K562 (cell line): ENCODE data around the gene MFSD11. TPM values are rescaled to one million over a fixed set of nuclear protein-coding genes. Genes with fewer than 3 reads are reported as not detected.

Source experiments
- ATAC-seq: fragments of 200-7000 bp; cut with Tn5 transposase; 3 replicates; pipeline ENCODE4 v1.9.1; 2020; ENCODE audit warnings: moderate library complexity
- BruUV-seq: library from RNA; stranded (reverse); fragments of 400-500 nt; replicated peaks from 2 replicates; lab custom pipeline; 2021; lab: Mats Ljungman, UMichigan
- CTCF ChIA-PET: fragments of 300-600 bp; formaldehyde crosslinking; extraction: SDS; loops from one replicate; lab custom pipeline; 2021; ENCODE audit warnings: low intra/inter-chr PET ratio; lab: Yijun Ruan, JAX
- POLR2A ChIA-PET: fragments of 300-600, 350-650 bp; sonication (Branson Sonifier 250); formaldehyde crosslinking; extraction: SDS; loops from one replicate; lab custom pipeline; 2021; ENCODE audit warnings: antibody characterized with exemption, inconsistent platforms; lab: Yijun Ruan, JAX
- DNase-seq, 4 experiments: peaks; one replicate each; pipeline versions ENCODE4 v3.0.0 to v3.0.0-alpha.2; 2011 to 2018; ENCODE audit warnings: low spot score in 3 of 4, mixed read lengths in 3 of 4; ENCODE audit errors: extremely low read depth in 1 of 4
- FAIRE-seq: peaks from 2 replicates; lab custom pipeline; 2011; peaks lifted over from hg19 to GRCh38; lab: Jason Lieb, UNC
- H2AFZ ChIP-seq: 2 replicates; pipeline ENCODE4 v1.6.0; 2011; ENCODE audit warnings: low read depth, low read length, control low read depth, inconsistent platforms
- H3K27ac ChIP-seq: fragments of 200-600 bp; 3 replicates; pipeline ENCODE4 v1.8.0; 2011; ENCODE audit warnings: low read depth, mild to moderate bottlenecking, control low read depth, inconsistent platforms, low read length, moderate library complexity, mixed read lengths; ENCODE audit errors: extremely low read depth
- H3K27me3 ChIP-seq, 2 experiments: fragments of 300-600 bp in 1 of 2; 2 replicates in 1 of 2; 3 replicates in 1 of 2; pipeline versions ENCODE4 v1.6.0 to v1.8.0; 2011; ENCODE audit warnings: inconsistent platforms in 2 of 2, low read length in 2 of 2, mild to moderate bottlenecking in 1 of 2, mixed read lengths in 1 of 2, moderate library complexity in 1 of 2; ENCODE audit not compliant: control insufficient read depth in 2 of 2, insufficient read depth in 2 of 2
- H3K36me3 ChIP-seq: fragments of 300-600 bp; 3 replicates; pipeline ENCODE4 v1.8.0; 2011; ENCODE audit warnings: mild to moderate bottlenecking, low read length, inconsistent platforms; ENCODE audit not compliant: control insufficient read depth, insufficient read depth
- H3K4me1 ChIP-seq, 2 experiments: fragments of 200-600 bp in 1 of 2; replicated peaks in 1 of 2; 2 replicates in 1 of 2; 3 replicates in 1 of 2; pipeline versions ENCODE4 v1.5.1 to v1.8.0; 2011; ENCODE audit warnings: inconsistent platforms in 2 of 2, low read length in 2 of 2, mild to moderate bottlenecking in 1 of 2, mixed read lengths in 1 of 2, moderate library complexity in 1 of 2; ENCODE audit not compliant: control insufficient read depth in 2 of 2, insufficient read depth in 2 of 2
- H3K4me2 ChIP-seq: 2 replicates; pipeline ENCODE4 v1.6.1; 2011; ENCODE audit warnings: low read length, control low read depth, inconsistent platforms, mixed read lengths; ENCODE audit not compliant: insufficient read depth
- H3K4me3 ChIP-seq: fragments of 200-600 bp; sonication (generic), shearing (Covaris generic); 2 replicates; pipeline ENCODE4 v1.5.1; 2016; ENCODE audit warnings: control low read depth, inconsistent platforms
- H3K79me2 ChIP-seq: fragments of 200-600 bp; 3 replicates; pipeline ENCODE4 v1.8.0; 2011; ENCODE audit warnings: low read length, inconsistent platforms; ENCODE audit not compliant: control insufficient read depth, insufficient read depth
- H3K9ac ChIP-seq, 2 experiments: 2 replicates each; pipeline versions ENCODE4 v1.6.0 to v1.6.1; 2011; ENCODE audit warnings: low read depth in 2 of 2, low read length in 2 of 2, control low read depth in 1 of 2, inconsistent platforms in 1 of 2, mild to moderate bottlenecking in 1 of 2, mixed read lengths in 1 of 2; ENCODE audit not compliant: insufficient read depth in 1 of 2
- H3K9me1 ChIP-seq: one replicate; pipeline ENCODE4 v1.6.0; 2011; ENCODE audit warnings: inconsistent platforms, mild to moderate bottlenecking, low read length, moderate library complexity; ENCODE audit not compliant: control insufficient read depth, insufficient read depth
- H3K9me3 ChIP-seq: replicated peaks from 2 replicates; pipeline ENCODE4 v1.5.1; 2011; ENCODE audit warnings: low read depth, low read length, inconsistent platforms; ENCODE audit not compliant: control insufficient read depth, insufficient read depth
- H4K20me1 ChIP-seq: replicated peaks from 2 replicates; pipeline ENCODE4 v1.6.1; 2011; ENCODE audit warnings: low read length, inconsistent platforms, mixed read lengths; ENCODE audit not compliant: control insufficient read depth, insufficient read depth
- E2F1 ChIP-seq: sonication (generic); formaldehyde crosslinking; IDR thresholded peaks from 2 replicates; pipeline ENCODE4 v1.8.1; 2023; ENCODE audit warnings: mild to moderate bottlenecking, missing genetic modification reagents, moderate library complexity
- KAT8 ChIP-seq: fragments of 450-650 bp; IDR thresholded peaks from 2 replicates; pipeline ENCODE4 v1.6.1; 2016; ENCODE audit warnings: low read depth, mild to moderate bottlenecking
- PBX2 ChIP-seq, 2 experiments: IDR thresholded peaks in 1 of 2; conservative IDR thresholded peaks in 1 of 2; 2 replicates each; pipeline ENCODE4 v1.6.1; 2016; ENCODE audit warnings: low read depth in 2 of 2, mild to moderate bottlenecking in 1 of 2, missing compliant biosample characterization in 1 of 2, missing genetic modification characterization in 1 of 2, moderate library complexity in 1 of 2
- TEAD2 ChIP-seq: fragments of 450-650 bp; IDR thresholded peaks from 2 replicates; pipeline ENCODE4 v1.6.1; 2016; ENCODE audit warnings: missing genetic modification characterization, control low read depth, missing compliant biosample characterization
- TOE1 ChIP-seq, 2 experiments: fragments of 450-650 bp in 1 of 2; sonication (generic) in 1 of 2; formaldehyde crosslinking in 1 of 2; IDR thresholded peaks; 2 replicates each; pipeline versions ENCODE4 v1.7.1 to v1.8.0; 2016 to 2022; ENCODE audit warnings: borderline replicate concordance in 2 of 2, mild to moderate bottlenecking in 2 of 2, antibody characterized with exemption in 1 of 2, inconsistent platforms in 1 of 2, low read depth in 1 of 2, missing genetic modification reagents in 1 of 2, moderate library complexity in 1 of 2
- TRIM24 ChIP-seq, 2 experiments: fragments of 450-650 bp; IDR thresholded peaks; 2 replicates each; pipeline ENCODE4 v1.6.1; 2016
- WGBS: fragments of 100-300 bp; shearing (Covaris generic); methylation state at CpG from one replicate; pipeline ENCODE4 v1.1.6; 2016; ENCODE audit warnings: low coverage, mixed read lengths; ENCODE audit not compliant: insufficient coverage; ENCODE audit errors: missing lambda C conversion rate; 5-methylcytosine and 5-hydroxymethylcytosine counted together
- in situ Hi-C: fragments of 300-500 bp; cut with MboI; formaldehyde crosslinking; loops from 4 replicates; pipeline ENCODE4 v1.15.0; 2018; ENCODE audit warnings: inconsistent platforms, mixed read lengths
- intact Hi-C: fragments of 100-400 bp; cut with micrococcal nuclease; formaldehyde crosslinking; loops from 2 replicates; pipeline ENCODE4 v1.14.2; 2022
- polyA plus RNA-seq, 8 experiments: library from polyadenylated mRNA; depleted of rRNA in 4 of 8; stranded (reverse) in 5 of 8; unstranded in 3 of 8; fragments of >200 nt; fragmentation: Nextera tagmentation in 2 of 8; fragmentation: Illumina TruSeq in 1 of 8; extraction: Ambion mirVana in 2 of 8; extraction: Trizol in 1 of 8; gene quantifications; 2 replicates each; pipeline versions ENCODE4 v1.2.1 to v1.2.3, GENCODE V29; 2011 to 2014; ENCODE audit warnings: inconsistent platforms in 1 of 8, missing spikeins in 1 of 8
- total RNA-seq, 7 experiments: library from RNA; depleted of rRNA in 6 of 7; stranded (reverse); fragments of >200 nt in 6 of 7; fragmentation: Illumina TruSeq in 2 of 7; extraction: Trizol in 2 of 7; gene quantifications; 2 replicates each; pipeline versions ENCODE4 v1.2.1 to v1.2.3, GENCODE V29; 2011 to 2021; ENCODE audit warnings: low replicate concordance in 1 of 7
- TF ChIP-seq, protein P1 (sequence below): fragments of 150-350 bp; conservative IDR thresholded peaks from 2 replicates; pipeline ENCODE4 v1.6.1; 2014; ENCODE audit warnings: low read length

MFSD11 gene
- total and polyA plus RNA-seq, 9 of the 15 experiments (the other 6 are each of a cell fraction or from before 2014, with no cell fraction given) = 14.4 to 24.5 (median 19.9) TPM

GRCh38 chr17:76757256-76757655, 19.3 kb downstream of the MFSD11 start:
- no peak overlapping the region for H3K4me3 ChIP-seq
- DNase-seq = no peak
- FAIRE-seq = no peak
- WGBS = 92% methylated on average over 5 of the region's 5 CpGs
- H3K4me1 ChIP-seq = no peaks in the 10 kb centered on the region
- no peaks in the 10 kb centered on the region for H4K20me1 ChIP-seq
- peaks cover 25% of the 10 kb centered on the region; the same call in 2 of the 3 replicates for H3K36me3 ChIP-seq
- no peaks in the 10 kb centered on the region for H3K9me3 ChIP-seq
- H3K4me2 ChIP-seq = no peak overlapping the region
- no peaks in the 10 kb centered on the region for H3K79me2 ChIP-seq
- no peak overlapping the region for H3K27ac ChIP-seq
- BruUV-seq = no TSS peak
- intact Hi-C loops = no loop called here
- H3K9ac ChIP-seq = no peak overlapping the region
- no peak for ATAC-seq
- ChIA-PET CTCF (no interaction called here), POLR2A (interaction anchor here (0.6 kb wide), 1 partner anchor 22 kb away, joined by 4 read pairs; no protein-coding TSS in a partner anchor)
- no peaks in the 10 kb centered on the region for H3K9me1 ChIP-seq
- in situ Hi-C loops = no loop called here
- no peak overlapping the region for H2AFZ ChIP-seq
- no peaks in the 10 kb centered on the region for H3K27me3 ChIP-seq
- no peak for TF ChIP-seq TRIM24 (IDR thresholded peaks at IDR 0.05)
- TF ChIP-seq TOE1 (IDR thresholded peaks at IDR 0.05; ENCODE audit: borderline replicate concordance) = no peak
- no peak for TF ChIP-seq TOE1 (CRISPR knock-in tag; IDR thresholded peaks at IDR 0.05; ENCODE audit: borderline replicate concordance, low read depth)
- no peak for TF ChIP-seq E2F1
- no peak for TF ChIP-seq PBX2 (CRISPR knock-in tag; IDR thresholded peaks at IDR 0.05; ENCODE audit: low read depth)
- TF ChIP-seq PBX2 (tag; conservative IDR thresholded peaks at IDR 0.05; ENCODE audit: low read depth) = no peak
- TF ChIP-seq KAT8 = no peak
- TF ChIP-seq TEAD2 (tag) = no peak
- TF ChIP-seq, protein P1, sequence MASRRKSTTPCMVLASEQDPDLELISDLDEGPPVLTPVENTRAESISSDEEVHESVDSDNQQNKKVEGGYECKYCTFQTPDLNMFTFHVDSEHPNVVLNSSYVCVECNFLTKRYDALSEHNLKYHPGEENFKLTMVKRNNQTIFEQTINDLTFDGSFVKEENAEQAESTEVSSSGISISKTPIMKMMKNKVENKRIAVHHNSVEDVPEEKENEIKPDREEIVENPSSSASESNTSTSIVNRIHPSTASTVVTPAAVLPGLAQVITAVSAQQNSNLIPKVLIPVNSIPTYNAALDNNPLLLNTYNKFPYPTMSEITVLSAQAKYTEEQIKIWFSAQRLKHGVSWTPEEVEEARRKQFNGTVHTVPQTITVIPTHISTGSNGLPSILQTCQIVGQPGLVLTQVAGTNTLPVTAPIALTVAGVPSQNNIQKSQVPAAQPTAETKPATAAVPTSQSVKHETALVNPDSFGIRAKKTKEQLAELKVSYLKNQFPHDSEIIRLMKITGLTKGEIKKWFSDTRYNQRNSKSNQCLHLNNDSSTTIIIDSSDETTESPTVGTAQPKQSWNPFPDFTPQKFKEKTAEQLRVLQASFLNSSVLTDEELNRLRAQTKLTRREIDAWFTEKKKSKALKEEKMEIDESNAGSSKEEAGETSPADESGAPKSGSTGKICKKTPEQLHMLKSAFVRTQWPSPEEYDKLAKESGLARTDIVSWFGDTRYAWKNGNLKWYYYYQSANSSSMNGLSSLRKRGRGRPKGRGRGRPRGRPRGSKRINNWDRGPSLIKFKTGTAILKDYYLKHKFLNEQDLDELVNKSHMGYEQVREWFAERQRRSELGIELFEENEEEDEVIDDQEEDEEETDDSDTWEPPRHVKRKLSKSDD = no peak
